ENCODE results near the gene CDH26.
A peak's percentile ranks its signal among the peaks of the same experiment; 100 is the strongest.
"Not testable (repeated sequence)": the region's sequence is repeated elsewhere in the genome, so short reads cannot be mapped to it uniquely, and the experiment has no call there.

CDH26 gene

DNA sequence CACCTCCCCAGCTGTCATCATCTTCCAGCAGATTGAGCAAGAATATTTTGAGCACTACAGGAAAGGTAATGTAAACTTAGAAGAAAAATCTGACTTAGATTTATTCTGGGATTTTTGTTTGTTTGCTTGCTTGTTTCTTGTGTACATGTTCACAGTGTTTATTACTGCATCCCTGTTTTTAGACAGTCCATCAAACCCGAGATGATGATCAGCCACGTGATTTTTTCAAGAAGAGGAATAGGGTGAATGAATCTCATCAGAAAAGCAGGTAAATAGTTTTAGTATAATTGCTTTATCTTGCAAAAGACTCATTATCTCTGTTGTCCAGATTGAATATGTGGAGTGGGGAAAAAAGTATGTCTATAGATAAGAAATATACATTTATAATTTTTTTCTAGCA is 16.0 kb upstream of the CDH26 start:
- no peak for DNase-seq

DNA sequence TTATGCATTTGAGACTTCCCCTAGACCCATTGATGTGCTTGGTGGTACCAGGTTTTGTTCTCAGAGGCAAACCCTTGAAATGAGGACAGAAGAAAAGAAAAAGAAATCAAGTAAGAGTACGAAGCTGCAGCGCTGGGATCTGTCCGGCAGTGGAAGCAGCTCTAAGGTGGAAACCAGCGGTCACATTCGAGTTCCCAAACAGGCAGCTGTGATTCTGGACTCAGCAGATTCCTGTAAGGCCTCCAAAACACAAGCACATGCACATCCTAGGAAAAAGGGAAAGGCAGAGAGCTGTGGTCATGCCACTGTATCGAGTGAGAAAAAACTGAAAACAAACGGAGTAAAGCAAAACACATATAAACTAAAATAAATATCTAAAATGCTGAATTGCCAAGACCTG is 13.5 kb upstream of the CDH26 start:
- DNase-seq = no peak

DNA sequence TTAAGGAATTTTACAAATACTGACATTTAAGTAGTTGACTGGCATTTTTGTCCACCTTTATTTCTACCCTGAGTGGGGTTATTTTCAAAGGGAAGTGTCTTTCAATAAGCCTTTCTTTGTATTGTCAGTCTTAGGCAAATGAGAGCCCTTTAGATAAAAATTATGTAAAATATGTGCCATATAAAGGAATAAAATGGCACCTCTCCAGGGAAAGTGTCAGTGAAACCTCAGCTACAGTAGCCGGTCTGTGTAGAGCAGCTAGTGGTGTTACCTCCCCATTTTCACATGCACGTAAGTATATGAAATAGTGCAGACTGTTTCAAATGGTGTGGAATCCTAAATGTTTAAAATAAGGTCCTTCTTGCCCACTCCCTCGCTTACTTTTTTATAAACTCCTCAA is 13.0 kb upstream of the CDH26 start:
- no peak for DNase-seq

DNA sequence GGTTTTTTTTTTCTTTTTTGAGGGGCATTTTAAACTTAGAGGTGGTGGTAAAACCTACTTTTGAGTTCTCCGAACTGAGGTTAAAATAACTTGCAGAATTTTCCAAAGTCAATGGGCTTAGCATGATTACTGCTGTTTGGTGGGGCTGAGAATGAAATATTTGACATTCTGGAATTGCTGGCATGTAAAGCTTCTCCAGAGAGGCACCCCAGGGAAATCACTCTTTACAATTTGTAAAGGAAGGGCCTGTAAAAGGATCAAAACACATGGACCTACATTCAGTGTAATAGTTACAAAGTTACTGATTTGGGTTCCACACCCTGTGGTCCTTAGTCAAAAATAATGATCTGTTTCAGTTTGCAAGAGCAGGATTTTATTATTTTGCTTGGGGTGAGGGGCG is 12.5 kb upstream of the CDH26 start:
- DNase-seq = no peak

DNA sequence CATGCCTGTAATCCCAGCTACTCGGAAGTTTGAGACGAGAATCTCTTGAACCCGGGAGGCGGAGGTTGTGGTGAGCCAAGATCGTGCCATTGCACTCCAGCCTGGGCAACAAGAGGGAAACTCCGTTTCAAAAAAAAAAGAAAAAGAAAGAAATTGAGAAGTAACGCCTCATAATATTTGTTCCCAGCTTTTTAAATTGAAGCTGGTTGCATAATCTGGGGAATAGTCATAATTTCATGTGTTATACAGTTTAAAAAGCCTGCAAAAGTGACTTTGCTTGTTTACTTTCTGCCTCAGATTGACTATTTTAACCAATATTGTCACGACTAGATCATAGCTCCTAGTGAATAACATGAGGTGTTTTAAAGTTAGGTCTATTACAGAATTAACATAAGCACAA is 10.8 kb upstream of the CDH26 start:
- no peak for DNase-seq

DNA sequence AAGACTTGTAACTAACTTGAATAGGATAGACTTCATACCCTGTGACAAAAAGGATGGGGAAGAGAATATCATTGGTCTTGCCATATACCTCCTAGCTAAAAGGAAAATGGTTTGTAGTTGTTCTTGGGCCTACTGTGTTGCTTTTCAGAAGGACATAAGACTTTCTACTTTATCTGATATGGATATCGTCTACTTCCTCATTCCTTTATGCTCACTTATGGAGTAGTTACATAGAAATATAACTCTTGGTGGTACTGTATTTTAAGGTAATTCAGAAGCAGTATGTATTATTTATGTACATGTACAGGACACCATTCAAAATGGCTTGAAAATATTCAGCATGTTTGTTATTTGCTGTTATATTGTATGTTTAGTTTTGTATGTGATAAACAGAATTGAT is 10.0 kb upstream of the CDH26 start:
- no peak for DNase-seq

DNA sequence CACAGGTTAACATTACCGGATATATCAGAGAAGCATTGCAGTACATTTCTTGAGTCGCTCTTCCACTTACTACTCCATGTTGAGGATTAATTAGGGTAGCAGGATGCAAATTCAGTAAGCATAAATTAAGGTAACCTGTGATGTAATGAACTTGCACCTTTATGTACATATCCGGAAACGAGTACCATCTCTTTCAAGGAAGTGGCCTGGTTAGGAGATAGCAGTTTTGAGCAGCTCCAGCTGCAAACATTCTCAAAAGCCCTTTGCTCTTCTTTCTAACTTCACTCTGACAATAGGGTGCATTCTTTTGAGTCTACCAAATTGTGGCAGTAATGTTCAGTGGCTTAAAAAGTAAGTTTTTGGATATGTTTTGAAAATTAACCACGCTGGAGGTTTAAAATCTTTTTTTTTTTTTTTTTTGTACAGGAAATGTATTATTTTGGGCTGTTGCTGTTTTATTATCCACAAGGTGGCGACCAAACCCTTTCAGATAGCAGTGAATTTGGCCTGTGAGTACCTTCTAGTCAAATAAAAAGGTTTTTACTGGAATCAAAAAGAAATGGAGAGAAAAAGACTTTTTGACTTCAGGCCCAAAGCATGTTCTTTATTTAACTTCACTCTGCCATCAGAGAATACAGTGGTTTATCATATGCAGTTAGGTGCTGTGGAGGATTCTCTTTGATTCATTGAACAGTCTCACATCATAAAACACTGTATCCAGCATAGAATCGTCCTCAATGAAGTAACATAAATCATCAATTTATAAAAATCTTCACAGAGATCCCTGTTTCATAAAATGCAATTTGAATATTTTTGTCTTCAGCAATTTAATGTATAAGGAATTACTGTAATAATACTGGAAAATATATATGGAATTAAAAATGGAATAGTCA is 9.1 kb upstream of the CDH26 start:
- DNase-seq = peak; percentile 64

DNA sequence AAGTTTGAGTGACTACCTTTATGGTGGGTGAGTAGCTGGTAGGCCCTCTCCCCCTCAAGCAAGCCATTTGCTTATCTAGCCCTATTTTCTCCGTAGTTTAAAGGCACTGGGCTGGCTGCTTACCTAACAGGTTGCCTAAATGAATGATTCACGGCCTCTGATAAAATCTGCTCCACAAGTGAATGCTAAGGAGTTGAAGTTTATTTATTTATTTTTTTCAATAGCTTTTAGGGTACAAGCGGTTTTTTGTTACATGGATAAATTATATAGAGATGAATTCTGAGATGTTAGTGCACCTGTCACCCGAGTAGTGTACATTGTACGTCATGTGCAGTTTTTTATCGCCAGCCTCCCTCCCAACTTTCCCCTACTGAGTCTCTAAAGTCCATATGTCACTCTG is 8.3 kb upstream of the CDH26 start:
- no peak for DNase-seq

DNA sequence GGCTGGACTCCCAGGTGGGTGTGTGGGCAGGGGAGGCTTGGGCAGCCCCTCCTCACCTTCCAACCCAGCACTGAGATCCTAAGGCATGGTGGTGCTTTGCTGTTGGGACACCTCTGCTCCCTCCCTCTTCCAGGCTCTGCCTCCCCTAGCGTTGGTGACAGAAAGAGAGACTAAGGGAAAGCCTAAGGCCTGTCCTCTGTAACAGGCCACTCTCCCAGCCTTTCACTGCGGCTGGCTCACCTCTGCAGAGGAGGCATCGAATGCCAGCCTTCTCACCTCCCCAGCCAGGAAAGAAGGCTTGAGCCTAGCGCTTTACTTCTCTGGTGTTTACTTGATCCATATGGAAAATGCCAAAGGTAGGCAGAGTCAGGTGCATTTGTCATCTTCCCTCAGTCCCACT is 3.5 kb upstream of the CDH26 start:
- DNase-seq = no peak

DNA sequence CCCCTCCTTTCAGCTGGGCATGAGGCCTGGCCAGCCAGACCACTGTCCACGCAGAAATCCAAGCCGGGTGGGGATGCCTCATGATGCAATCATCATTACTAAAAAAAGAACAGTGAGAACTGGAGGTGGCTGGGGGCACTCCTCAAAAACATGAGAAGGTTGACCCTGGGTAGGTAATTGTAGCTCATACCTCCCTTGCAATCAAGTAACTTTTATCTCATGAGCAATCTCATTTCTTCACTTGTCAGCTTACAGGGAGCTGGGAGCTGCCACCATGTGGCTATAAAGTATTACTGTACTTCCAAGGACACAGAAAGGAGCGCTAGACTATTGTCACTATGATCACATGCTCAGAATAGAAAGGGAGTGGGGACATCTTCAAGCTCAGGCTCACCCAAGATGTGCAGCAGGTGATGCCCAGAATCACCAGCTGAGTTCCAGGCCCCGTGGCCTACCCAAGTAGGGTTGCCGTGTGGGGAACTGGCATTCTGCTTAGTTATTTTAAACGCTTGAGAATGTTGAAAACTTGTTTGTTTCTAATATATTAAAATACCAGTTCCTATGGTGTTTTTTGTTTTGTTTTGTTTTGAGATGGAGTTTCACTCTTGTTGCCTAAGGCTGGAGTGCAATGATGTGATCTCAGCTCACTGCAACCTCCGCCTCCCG is 3.0 kb upstream of the CDH26 start:
- DNase-seq = peak; percentile 23

DNA sequence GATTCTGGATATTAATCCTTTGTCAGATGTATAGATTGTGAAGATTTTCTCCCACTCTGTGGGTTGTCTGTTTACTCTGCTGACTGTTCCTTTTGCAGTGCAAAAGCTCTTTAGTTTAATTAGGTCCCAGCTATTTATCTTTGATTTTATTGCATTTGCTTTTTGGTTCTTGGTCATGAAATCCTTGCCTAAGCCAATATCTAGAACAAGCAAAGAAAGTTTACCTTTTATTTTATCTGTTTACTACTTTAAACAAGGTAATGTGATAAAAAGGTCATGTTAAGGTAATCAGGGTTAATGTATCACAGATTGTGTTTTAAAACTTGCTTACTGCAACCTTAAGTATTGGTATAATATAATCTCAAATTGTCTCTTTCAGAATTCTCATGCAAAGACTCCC is 655 bp upstream of the CDH26 start:
- DNase-seq = not testable (repeated sequence)

DNA sequence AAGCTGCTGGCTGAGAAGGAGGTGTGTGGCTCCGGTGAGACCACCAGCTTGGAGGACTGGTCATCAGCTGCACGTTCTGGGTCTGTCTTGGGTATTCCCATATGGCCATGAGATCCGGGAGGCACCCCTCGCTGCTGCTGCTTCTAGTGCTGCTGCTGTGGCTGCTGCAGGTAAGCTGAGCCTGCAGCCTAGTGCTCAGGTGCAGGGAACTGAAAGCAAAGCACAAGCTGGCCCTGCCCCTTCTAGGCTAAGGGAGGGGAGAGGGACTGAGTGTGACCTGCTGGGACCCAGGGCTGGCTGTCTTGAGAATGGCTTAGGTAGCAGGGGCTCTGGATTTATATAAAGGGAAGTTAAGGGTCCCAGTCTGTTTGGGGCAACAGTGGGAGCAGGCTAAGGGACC is 403 bp downstream of the CDH26 start:
- DNase-seq = peak; percentile 79

DNA sequence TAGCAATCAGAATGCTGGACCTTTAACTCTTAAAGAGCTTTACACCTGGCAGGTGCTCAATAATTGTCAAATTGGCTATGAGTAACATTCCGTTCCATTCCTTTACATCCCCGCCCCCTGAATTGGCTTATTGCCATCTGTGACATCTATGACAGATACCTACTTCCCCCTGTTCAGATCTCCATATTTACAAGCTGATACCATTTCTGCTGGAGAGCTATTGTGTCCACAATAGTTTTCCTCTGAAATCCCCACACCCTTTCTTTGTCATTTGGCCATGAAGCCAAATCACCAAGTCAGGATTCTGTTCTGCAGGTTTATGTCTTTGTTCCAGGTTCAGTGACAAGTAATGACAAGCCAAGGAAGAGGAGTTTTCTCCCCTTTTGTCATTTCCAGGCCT is 3.2 kb downstream of the CDH26 start:
- DNase-seq = no peak

DNA sequence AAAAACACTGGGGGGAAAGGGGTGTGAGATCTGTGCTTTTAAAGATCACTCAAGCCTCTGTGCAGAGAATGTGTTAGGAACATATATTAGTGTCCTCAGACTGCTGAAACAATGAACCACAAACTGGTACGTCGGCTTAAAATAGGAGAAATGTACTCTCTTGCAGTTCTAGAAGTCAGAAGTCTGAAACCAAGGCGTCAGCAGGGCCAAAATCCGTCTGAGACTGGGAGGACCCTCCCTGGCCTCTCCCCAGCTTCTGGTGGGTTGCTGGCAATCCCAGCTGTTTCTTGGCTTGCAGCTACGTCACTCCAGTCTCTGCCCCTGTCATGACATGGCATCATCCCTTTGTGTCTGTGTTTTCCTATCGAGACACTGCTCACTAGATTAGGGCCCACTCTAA is 3.9 kb downstream of the CDH26 start:
- no peak for DNase-seq

DNA sequence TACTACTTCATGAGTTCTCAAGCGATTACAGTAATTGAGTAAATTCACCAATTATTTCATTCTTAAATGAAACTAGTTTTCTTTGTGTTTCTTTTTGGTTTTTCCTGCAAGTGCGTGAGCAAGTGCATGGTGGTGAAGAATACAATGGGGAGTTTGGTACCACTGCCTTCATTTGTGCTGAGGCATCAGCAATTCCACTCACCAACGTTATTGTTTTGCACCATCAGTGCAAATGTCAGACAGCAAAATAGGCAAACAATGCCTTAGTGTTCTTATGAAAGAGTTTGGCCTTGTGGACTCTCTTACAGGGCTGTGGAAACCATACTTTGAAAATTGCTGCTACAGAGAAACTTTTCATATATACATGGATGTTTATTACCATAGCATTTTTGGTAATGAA is 8.2 kb downstream of the CDH26 start:
- DNase-seq = no peak

DNA sequence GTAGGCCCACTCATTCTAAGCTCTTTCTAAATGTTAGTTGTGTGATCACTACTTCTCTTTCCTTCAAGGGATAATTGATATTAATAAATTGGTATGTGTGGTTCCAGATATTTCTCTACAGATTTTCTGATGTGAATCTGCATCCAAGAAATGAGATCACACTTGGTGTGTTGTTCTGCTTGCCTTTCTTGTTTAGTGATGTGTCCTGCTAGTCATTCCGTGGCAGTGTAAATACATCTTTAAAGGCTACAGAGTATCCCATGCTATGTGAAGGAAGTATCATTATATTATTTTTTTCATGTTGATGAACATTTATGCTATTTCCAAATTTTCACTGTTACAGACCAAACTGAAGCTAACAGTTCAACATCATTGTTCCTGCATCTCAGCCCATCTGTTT is 13.2 kb downstream of the CDH26 start:
- no peak for DNase-seq

DNA sequence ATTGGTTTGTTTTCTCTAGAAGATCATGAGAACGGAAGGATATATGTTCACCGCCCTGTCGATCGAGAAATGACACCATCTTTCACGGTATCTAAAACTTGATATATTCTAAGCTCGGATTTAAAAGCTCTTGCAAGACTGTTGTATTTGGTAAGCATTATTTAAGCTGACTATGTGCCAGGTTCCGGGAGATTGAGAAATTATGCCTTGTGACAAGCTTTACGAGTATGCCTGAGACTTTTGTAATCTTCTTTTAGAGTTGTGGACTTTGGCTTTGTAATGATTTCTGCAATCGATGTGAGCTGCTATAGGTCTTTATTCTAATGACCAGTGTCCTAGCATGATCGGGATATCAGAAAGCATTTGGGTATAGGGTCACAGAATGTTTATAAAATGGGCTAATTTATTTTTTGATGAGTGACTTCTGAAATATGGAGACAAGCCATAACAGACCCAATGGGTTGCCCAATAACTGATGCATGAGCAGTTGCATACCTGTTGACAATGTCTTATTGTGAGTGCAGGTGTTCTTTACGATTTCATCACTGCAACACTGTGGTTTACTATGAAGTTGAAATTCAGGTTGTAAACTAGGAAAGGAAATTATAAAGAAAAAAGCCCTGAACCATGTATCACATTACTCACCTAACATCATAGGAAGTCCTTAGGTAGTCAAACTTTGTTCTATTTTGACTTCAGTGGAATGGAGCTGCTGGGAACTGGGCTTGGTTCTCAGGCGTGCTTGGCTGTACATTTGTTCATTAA is 14.0 kb downstream of the CDH26 start:
- no peak for DNase-seq

DNA sequence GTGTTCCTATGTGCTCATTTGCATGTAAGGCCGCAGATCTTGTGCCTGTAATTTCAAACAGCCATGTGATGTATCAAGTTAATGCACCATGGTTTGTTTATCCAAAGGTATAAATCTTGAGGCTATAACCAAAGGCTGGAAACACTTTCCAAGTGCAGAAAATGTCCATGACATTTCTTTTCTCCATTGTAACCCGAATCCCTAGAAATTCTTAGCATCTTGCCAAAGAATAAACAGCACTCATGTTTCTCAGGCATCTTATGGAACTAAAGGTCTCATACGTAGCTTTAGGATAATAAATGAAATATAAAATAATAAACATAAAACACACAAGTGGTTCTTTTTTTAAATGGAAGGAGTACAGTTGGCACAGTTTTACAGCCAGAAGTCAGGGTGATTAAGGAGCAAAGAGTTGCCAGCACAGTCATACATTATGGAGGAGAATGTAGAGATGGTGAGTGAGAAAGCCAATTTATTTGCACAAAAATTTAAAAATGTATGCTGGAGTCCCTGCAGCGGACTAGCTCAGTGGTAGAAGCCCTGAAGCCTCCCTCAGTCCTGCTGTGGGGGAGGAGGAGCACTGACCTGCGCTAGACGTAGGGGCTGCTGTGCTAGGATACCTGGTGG is 18.0 kb downstream of the CDH26 start:
- DNase-seq = no peak

DNA sequence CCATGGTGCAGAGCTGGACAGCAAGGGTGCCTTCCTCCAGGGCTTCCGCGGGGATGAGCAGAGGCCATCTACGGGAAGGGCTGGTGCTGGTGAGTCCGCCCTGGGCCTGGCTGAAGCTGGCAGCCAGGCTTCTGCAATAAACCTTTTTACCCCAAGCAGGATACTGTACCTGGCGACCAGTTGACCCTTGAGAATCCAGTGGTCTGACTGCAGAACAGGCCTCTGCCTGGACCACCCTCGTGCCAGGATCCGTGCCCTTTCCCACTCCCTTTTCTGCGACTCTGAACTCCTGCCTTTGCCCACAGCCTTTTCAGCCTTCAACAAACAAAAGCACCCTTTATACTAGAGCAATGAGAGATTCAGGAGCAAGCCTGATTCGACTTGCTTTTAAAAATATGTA is 18.9 kb downstream of the CDH26 start:
- DNase-seq = no peak

DNA sequence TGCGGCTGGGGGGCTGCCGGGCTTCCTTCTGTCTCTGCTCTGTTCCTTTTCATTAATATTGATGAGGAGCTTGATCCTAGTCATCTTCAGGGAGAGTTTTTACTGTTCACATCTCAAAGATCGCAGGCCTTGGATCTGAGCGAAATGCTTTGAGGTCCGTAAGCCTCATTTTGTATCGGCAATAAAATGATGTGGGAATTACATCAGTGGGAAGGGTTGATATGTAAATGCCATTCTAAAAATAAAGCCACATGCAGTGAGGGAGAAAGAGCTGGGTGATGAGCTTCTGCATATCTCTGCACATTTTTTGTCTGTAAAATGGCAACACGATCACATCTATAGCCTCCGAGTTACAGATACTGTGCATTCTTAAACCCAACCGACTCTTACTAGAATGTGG is 24.9 kb downstream of the CDH26 start:
- no peak for DNase-seq

DNA sequence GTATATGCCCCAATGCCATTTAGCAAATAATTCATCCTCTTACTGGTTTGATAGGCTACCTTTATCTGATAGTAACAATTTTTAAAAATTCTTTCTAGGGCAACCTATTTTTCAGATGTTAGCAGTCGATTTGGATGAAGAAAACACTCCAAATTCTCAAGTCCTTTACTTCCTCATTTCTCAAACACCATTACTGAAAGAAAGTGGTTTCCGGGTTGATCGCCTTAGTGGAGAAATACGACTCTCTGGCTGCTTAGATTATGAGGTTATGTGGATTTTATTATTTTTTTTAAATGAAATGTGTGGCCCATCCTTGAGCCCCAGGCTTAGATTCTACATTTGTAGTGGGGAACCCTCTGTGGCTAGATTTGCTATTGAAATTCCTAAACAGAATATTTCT is 26.3 kb downstream of the CDH26 start:
- no peak for DNase-seq

DNA sequence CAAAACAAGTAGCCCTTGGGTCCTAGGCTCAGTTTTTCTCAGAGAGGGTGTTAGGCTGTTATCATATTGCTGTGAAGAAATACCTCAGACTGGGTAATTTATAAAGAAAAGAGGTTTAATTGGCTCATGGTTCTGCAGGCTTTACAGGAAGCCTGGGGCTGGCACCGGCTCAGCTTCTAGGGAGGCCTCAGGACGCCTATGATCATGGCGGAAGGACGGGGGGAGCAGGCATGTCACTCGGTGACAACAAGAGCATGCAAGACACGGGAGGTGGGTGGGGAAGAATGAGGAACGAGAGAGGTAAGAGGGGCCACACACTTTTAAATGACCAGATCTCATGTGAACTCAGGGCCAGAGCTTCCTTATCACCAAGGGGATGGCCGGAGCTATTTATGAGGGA is 26.9 kb downstream of the CDH26 start:
- no peak for DNase-seq

DNA sequence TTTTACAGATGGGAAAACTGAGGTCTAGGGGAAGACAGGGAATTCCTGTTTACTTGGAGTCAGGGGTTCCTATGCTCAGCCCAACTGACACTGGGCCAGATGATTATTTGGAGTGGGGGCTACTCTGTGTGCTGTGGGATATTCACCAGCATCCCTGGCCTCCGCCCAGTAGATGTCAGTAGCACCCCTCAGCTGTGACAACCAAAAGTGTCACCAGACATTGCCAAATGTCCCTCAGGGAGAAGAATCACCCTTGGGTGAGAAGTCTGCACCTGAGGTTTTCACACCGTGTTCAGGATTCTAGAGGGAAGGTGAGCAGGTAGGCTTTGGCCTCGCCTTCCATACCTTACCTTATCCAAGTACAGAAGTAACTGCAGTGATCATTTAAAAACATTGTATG is 27.6 kb downstream of the CDH26 start:
- DNase-seq = peak; percentile 27

DNA sequence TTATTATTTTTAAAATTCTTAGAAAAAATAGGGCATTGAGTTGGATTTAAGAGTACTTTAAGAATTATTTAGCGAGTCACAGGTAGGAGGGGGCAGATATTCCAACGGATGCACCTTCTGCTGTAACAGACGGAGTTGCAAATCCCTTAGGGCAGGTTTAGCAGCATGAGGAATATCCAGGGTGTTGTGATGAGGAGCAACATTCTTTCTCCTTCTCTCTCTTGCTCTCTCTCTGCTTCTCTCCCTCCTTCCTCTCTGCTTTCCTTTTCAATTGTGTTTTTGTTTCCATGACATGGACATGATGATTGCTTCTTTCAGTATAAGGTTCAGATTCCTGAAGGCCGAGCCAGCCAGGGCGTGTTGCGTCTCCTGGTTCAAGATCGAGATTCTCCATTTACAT is 28.9 kb downstream of the CDH26 start:
- DNase-seq = no peak
